ENCODE data around the gene PPP3CA.
"Not testable (repeated sequence)": the region's sequence is repeated elsewhere in the genome, so short reads cannot be mapped to it uniquely, and the experiment has no call there.

PPP3CA gene

GRCh38 chr4:101251261-101251660, 96.1 kb downstream of the PPP3CA start:
- DNase-seq: no peak

GRCh38 chr4:101244349-101244748, 103.0 kb downstream of the PPP3CA start:
- no peak for DNase-seq

- no peak for DNase-seq
Measured at GRCh38 chr4:101242441-101242840, 104.9 kb downstream of the PPP3CA start.

- DNase-seq: no peak
Measured at GRCh38 chr4:101240099-101240498, 107.2 kb downstream of the PPP3CA start.

GRCh38 chr4:101239665-101240064, 107.7 kb downstream of the PPP3CA start:
- DNase-seq: no peak

GRCh38 chr4:101238706-101239105, 108.6 kb downstream of the PPP3CA start:
- no peak for DNase-seq

GRCh38 chr4:101237773-101238172, 109.6 kb downstream of the PPP3CA start:
- no peak for DNase-seq

- DNase-seq: no peak
Measured at GRCh38 chr4:101236097-101236496, 111.2 kb downstream of the PPP3CA start.

- DNase-seq: not testable (repeated sequence)
Measured at GRCh38 chr4:101234141-101234540, 113.2 kb downstream of the PPP3CA start.

GRCh38 chr4:101232074-101232776, 115.1 kb downstream of the PPP3CA start:
- no peak for DNase-seq

GRCh38 chr4:101230801-101231426, 116.4 kb downstream of the PPP3CA start:
- no peak for DNase-seq

- no peak for DNase-seq
Measured at GRCh38 chr4:101229116-101229515, 118.2 kb downstream of the PPP3CA start.

- DNase-seq: no peak
Measured at GRCh38 chr4:101227715-101228114, 119.6 kb downstream of the PPP3CA start.

GRCh38 chr4:101224358-101225218, 122.7 kb downstream of the PPP3CA start:
- DNase-seq: no peak

GRCh38 chr4:101222156-101222845, 125.0 kb downstream of the PPP3CA start:
- DNase-seq: no peak

GRCh38 chr4:101221294-101221693, 126.0 kb downstream of the PPP3CA start:
- no peak for DNase-seq

GRCh38 chr4:101218894-101219293, 128.4 kb downstream of the PPP3CA start:
- no peak for DNase-seq

GRCh38 chr4:101218346-101218745, 129.0 kb downstream of the PPP3CA start:
- DNase-seq: no peak

GRCh38 chr4:101217353-101218031, 129.8 kb downstream of the PPP3CA start:
- DNase-seq: no peak

GRCh38 chr4:101211146-101211553, 136.2 kb downstream of the PPP3CA start:
- no peak for DNase-seq

GRCh38 chr4:101210331-101210730, 137.0 kb downstream of the PPP3CA start:
- no peak for DNase-seq

GRCh38 chr4:101208171-101208570, 139.2 kb downstream of the PPP3CA start:
- no peak for DNase-seq

All from effector CD4-positive, alpha-beta T cell (primary cell).